DMS53 treated with DMSO at 0.1 percent for 48 hours (cell line): Measurements from ENCODE around the gene PFKL.
"Not testable (repeated sequence)": the region's sequence is repeated elsewhere in the genome, so short reads cannot be mapped to it uniquely, and the experiment has no call there.

Experiments used
- DNase-seq: peaks from one replicate; lab custom pipeline; 2025; ENCODE audit not compliant: unreplicated experiment; lab: John Stamatoyannopoulos, UW

PFKL gene

DNA sequence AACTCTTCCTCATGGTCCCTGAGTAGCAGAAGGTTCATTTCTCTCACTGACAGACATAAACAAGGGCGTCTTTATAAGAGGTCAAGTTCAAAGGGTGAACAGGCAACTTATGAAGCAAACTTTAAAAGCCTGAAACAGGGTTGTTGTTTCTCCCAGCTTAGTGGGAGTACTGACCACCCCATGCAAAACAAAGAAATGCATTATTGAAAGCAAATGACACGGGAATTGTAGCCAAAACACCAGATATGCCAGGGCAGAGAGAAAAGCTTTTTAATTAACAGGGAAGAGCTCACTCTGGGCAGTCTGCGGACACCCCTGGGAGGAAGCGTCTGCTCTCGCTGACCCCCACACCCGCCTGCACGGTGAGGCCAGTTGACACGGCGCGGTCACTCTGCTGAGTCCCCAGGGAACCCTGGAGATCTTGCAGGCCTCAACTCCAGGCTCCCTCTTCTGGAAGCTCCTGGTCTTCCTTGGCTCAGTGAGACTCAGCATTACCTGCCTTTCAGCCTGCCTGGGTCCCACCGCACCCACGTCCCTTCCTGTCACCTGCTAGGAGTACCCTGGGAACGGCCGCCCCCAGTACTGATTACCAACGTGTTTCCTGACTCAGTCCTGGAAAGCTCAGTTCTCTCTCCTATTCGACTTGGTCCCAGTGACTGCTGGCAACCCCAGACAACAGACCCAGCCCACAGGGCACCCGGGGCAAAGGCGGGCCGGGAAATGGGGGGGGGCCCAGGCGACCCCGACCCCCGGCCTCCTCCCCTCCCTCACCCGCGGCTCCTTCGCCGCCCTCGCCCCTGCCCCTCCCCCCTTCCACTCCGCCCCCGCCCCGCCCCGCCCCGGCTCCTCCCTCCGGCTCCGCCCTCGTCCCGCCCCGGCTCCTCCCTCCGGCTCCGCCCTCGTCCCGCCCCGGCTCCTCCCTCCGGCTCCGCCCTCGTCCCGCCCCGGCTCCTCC is 38.4 kb downstream of the PFKL start:
- DNase-seq: peak; percentile 9

DNA sequence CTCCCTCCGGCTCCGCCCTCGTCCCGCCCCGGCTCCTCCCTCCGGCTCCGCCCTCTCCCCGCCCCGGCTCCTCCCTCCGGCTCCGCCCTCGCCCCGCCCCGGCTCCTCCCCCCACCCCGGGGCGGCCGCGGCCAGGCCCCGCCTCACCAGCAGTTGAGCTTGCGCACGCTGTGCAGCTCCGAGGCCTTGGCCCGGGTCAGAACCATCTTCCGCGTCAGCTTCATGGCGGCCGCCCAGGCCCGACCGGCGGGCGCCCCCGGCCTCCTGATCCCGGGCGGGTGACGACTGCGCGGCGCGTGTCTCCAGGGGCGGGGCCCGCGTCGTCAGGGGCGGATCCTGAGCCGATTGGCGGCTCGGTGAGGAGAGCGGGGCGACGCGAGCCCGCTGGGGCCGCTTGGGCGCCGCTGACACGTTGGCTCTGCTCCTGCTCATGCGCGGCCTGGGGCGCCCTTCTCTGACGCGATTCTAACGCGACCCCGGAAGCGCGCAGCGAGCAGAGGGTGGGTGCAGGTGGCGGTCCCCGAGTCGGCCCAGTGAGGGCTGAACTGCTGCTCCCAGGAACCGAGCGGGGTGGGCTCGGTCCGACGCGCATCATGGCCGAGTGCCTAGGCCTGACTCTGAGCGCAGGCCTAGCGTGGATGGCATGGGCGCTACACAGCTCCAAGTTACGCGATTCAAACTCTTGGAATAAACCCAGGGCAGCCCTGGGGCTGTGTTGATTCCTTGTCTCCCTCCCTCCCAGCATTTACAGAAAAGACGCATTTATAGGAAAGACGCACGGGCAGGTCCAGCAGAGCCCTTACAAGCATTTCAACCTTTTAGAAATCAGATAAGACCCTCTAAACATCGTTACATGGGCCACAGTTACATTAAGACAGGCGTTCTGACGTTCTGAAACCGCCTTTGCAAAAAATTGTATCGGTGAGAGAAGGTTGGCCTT is 39.4 kb downstream of the PFKL start, which contains the start of gene CFAP410:
Gene CFAP410 (minus strand): TSS at position 420 of the 940 bp plus-strand sequence. CDS start 196 bp downstream, at position 224.
- DNase-seq: peak; percentile 77

DNA sequence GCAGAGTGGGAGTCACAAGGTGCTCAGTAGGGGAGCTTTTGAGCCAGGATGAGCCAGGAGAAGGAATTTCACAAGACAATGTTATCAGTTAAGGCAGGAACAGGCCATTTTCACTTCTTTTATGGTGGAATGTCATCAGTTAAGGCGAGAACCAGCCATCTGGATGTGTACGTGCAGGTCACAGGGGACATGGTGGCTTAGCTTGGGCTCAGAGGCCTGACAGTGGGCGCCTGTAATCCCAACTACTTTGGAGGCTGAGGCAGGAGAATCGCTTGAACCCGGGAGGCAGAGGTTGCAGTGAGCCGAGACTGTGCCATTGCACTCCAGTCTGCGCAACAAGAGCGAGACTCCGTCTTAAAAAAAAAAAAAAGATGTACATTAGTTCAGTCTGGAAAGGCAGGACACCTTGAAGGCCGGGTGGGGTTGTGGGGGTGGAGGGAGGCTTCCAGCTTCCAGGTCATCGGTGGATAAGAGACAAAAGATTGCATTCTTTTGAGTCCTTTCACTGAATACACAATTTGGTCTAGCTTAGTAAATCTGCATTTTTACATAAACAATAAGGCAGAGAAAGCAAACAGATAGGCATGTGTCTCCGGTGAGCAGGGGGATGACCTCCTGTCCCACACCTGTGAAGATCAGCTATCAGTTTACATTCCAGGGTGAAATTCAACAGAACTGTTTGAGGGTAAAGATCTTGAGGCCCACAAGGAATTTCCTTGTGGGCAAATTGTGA is 42.0 kb downstream of the PFKL start:
- not testable (repeated sequence) for DNase-seq

DNA sequence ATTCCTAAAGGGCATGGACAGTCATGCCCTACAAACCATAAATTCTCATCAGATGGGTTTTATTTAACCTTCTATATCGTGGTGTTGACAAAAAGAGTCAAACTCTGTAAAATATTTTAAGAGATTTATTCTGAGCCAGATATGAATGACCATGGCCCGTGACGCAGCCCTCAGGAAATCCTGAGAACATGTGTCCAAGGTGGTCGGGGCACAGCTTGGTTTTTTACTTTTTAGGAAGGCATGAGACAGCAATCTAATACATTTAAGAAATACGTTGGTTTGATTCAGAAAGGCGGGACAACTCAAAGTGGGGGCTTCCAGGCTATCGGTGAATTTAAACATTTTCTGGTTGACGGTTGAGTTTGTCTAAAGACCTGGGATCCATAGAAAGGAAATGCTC is 43.1 kb downstream of the PFKL start:
- not testable (repeated sequence) for DNase-seq

DNA sequence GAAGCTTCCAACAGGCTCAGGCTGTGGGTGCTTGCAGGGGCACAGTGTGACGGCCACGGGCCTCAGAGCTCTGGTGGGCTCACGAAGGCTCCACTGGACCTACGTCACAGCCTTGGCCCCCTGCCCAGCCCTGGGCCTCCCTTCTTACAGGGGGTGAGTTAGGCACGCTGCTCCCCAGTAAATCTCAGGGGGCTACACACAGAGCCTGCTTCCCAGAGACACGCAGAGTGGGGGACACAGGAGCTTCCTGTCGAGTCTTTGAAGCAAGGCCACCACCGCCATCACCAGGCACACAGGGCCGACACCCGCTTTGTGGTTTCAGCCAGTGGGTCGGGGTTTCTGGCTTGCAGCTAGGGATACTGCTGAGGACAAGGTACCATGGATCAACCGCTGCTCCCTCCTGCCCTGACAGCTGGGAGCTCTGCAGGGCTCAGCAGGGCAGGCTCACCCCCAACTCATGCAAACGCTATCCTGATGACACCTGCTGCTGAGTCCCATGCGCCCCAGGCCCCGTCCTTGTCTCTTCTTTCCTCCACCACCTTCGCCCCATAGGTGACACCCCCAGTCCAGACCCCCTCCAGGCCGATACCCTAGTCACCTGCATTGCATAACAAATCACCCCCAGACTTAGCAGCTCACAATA is 44.8 kb downstream of the PFKL start:
- no peak for DNase-seq

DNA sequence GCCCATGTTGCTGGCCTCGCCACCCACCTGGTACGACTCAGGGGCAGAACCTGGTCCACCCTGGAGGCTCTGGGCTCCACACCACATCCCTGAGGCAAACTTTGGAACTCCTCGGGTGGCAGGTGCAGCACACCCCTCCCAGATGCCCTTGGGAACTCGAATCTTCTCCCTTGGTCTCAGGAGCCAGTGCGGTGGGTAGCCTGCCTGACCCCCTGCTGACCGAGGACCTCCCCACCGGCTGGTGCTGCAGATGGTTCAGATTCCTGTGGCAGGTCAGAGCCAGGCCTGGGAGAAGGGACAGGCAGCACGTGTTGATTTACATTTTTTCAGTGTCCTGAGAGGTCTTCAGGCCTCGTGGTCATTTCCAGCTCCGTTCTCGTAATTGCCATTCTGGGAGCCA is 45.6 kb downstream of the PFKL start:
- DNase-seq: no peak

DNA sequence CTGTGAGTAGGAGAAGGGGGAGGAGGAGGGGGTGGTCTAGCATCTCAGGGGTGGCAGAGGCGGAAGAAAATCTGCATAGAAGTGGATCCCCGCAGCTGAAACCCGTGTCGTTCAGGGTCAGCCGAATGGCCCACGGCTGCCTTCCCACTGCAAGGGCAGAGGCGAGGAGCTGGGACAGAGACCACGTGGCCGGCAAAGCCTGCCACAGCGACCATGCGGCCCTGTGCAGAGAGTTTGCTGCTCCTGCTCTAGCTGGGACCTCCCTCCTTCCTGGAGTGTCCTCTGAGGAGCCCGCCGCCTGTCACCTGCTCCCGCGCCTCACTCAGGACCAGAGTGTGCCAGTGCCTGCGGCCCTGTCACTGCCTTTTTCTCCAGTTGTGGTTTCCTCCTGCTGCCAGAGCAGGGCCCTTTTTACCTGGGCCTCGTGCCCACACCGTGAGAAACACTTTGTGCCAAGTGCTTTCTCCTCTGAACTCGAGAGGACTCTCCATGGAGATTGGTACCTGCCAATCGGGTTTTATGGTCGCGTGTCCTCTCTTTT is 48.1 kb downstream of the PFKL start:
- no peak for DNase-seq

DNA sequence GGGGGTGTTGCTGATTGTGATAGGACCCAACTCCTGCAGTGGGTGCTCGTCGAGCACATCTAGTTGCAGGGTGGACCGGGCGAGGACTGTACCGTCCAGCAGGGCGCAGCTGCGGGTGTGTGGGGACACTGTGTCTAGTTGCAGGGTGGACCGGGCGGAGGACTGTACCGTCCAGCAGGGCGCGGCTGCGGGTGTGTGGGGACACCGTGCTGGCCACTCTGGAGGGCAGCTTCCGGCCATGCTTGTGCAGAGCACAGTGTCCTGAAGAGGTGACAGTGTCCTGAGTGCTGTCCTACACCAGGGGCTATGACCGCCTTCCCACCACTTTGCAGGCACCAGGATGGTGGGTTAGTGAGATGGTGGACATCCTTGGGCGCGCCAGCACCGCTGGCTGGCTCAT is 49.0 kb downstream of the PFKL start:
- no peak for DNase-seq

DNA sequence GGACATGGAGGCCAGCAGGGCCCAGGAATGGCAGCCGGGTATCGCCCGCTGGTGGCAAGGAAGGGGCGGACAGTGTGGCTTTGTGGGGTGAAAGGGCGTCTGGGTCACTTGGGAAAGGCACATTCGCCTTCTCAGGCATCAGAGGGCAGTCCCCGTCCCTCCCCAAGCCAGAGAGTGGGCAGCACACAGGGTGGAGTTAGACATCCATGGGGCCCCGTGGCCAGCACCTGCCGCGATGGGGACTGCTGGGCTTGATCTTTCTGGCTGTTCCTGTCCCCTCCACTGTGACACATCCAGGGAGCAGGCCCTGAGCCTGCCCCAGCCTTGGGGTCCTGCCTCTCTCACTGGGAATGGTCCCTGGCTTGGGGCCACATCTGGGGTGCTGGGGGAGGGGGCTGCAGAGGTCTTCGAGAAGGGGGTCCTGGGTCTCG is 49.6 kb downstream of the PFKL start:
- no peak for DNase-seq

DNA sequence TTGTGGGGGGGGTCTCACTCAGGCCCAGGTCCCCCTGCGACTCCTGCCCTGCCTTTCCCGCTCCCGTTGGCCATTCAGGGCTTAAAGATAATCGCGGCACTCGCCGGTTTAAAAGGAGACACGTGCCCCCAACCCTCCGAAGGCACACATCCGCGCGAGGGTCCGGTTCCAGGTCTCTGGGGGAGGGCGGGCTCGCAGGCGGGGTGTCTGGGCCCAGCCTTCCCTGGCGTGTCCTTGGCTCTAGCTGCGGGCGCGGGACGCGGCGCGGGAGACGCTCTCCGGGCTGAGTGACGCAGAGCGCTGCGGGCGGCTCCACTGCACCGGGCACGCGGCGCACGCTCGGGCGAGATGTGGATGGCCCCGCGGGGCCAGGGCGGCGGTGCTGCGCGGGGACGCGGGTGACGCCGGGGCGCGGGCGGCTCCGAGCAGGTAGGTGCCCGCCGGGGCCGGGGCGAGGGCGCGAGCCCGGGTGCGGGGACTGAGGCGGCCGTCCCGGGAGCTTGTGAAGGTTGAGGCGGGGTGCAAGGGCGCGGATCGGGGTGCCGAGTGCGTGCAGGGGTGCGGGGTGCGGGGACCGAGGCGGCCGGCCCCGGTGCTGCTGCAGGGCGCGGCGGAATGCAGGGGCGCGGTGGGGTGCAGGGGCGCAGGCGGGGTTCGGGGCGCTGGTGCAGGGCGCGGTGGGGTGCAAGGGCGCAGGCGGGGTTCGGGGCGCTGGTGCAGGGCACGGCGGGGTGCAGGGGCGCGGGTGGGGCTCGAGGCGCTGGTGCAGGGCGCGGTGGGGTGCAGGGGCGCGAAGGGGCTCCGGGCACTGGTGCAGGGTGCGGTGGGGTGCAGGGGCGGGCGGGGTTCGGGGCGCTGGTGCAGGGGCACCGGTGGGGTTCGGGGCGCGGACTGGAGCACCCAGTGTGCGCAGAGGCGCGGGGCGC is 50.3 kb downstream of the PFKL start:
- no peak for DNase-seq

DNA sequence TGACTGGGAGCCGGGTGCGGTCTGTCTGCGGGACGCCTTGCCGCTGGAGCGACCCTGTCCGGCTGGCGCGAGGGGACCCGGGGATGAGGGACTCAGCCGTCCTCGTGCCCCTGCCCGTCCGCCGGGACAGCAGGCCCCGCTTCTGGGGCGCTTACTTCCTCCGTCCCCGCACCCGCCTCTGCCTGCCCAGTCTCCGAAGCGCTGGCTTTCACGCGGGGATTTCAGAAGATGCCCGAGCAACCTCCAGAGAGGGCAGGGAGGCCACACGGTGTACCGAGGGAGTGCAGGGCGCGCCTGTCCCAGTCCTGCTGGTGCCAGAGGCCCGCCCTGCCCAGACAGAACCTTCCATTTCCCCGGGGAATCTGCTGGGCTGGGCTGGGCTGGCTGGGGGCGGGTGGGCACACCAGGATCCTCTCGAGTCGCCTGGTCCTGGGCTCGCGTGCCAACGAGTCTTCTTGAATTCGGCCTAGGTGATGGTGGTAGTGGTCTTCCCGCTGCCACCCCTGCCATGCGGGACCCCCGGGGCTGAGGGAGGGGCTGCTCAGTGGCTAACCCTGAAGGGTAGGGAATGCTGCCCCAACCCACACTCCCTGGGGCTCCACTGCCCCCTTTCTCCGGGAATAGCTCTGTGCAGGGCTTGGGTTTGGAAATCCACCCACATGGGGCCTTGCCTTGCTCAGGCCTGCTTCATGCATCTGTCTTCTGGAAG is 51.1 kb downstream of the PFKL start:
- DNase-seq: no peak

DNA sequence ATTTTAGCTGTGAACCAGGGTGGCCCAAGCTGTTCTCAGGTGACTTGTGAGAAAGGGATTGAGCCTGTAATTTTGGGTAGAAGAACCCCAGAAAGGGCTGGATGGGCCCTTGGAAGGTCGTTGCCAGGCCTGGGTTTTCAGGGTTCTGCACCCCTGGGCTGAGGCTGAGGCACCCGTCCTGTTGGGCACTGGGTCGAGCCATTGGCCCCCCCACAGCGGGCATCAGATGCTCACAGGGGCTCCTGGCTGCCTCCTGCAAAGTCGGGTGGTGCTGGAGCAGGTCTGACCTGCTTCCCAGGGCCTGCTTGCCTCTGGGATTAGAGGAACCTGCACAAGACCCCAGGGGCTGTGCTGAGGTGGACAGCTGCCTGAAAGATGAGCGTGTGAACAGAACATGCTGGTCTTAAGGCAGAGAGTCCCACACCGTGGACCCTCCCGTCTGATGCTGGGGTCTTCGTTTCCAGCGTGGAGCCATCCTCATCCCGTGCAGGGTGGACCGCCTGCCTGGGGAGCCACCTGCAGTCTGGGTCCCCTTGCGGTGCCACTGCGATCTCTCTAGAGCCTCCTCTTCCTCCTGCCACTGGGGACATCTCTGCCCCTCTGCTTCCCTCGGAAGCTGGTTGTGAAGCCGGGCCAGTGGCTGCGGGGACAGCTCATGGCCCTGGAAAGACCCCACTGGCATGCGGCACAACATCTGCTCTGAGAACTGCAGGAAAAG is 51.8 kb downstream of the PFKL start:
- no peak for DNase-seq

DNA sequence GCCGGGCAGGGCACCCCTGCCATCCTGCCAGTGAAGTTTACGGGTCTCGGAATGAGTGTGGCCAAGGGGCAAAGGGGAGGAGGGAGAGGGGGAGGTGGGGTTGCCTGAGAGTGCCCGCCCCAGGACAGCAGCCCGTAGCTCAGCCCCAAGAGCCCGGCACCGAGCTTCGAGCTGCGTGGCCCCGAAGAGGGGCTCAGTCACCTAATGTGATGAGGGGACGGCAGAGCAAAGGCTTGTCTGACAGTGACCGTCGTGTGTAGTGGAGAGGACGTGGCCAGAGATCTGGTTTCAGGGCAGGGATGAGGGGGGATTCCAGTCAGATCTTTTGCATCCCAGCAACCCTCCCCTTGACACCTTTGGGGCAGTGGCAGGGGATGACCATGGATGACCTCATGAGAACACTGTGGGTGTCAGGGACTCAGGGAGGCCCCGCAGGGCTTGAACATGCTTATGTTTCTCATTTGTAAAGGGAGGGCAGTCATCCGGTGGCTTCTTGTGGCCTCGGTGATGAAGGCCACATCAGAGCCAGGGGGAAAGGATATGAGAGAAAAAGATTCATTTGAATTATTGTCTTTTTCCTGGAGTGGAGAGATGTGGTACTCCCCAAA is 52.5 kb downstream of the PFKL start:
- DNase-seq: no peak

DNA sequence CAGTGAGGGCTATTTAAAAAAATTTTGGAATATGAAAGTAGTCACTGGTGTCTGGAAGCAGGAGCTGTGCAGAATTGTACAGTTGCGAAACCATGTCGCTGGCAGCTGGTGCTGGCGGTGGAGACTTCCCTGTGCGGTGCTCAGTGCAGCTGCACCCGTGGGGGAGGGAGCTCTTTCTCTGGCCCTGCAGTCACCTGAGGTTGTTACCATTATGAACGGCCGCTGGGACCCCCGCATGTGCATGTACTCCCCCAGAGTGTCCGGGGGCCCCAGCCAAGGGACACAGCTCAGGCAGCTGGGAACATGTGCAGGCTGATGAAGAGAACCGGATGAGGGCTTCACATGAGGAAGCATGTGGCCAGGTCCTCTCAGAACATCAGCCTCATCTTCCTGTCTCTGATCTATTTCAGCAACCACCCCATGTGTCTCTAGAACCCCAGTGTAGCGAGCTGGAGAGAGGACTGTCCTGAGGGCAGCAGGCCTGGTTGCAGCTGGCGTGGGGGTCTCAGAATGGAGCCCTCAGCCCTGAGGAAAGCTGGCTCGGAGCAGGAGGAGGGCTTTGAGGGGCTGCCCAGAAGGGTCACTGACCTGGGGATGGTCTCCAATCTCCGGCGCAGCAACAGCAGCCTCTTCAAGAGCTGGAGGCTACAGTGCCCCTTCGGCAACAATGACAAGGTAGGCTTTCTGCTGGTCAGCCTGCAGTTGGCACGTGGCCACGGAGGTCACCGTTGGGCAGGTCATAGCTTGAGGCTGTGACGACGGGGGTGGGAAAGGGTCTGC is 53.5 kb downstream of the PFKL start, which contains the start of gene TRPM2:
Gene TRPM2 (plus strand): TSS at position 431 of the 780 bp plus-strand sequence. CDS start 80 bp downstream, at position 511.
- DNase-seq: no peak

DNA sequence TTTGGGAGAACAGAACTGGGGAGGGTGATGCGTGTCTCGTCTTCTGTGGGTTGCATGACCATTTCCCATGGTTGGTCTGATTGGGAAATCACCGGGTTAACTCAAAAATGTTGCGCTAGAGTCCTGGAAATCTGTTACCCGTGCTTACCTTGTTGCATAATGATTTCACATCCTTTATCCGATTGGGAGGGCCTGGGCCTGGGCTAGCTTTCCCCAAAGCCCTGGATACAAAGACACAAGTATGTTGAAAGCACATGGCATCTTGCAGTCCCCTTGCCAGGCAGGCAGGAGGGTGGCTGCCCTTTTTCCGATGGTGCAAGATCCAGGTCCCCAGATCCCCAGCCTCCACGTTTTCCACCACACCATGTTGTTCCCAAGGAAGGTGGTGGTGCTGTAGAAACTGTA is 54.1 kb downstream of the PFKL start:
- no peak for DNase-seq
